LoVo (cell line): ENCODE measurements around the gene DPP6.

Experiments used
- DNase-seq: peaks from one replicate; pipeline ENCODE4 v3.0.0-alpha.2; 2016; ENCODE audit warnings: low spot score

The DPP6 gene

GRCh38 chr7:154832557-154833138 lies 780.5 kb downstream of the DPP6 start:
- DNase-seq: no peak

- no peak for DNase-seq
Measured at GRCh38 chr7:154836021-154836448, 783.8 kb downstream of the DPP6 start.

GRCh38 chr7:154837087-154837486 lies 784.9 kb downstream of the DPP6 start:
- no peak for DNase-seq

- DNase-seq: no peak
Measured at GRCh38 chr7:154837622-154838021, 785.4 kb downstream of the DPP6 start.

GRCh38 chr7:154840086-154840485 lies 787.9 kb downstream of the DPP6 start:
- no peak for DNase-seq

GRCh38 chr7:154841731-154842331 lies 789.6 kb downstream of the DPP6 start:
- DNase-seq: no peak

- DNase-seq: no peak
Measured at GRCh38 chr7:154842591-154842990, 790.4 kb downstream of the DPP6 start.

GRCh38 chr7:154843670-154844237 lies 791.6 kb downstream of the DPP6 start:
- DNase-seq: no peak

- DNase-seq: no peak
Measured at GRCh38 chr7:154844499-154844898, 792.3 kb downstream of the DPP6 start.

GRCh38 chr7:154844955-154845354 lies 792.8 kb downstream of the DPP6 start:
- DNase-seq: no peak

- no peak for DNase-seq
Measured at GRCh38 chr7:154848464-154848863, 796.3 kb downstream of the DPP6 start.

- no peak for DNase-seq
Measured at GRCh38 chr7:154852205-154852604, 800.0 kb downstream of the DPP6 start.

- no peak for DNase-seq
Measured at GRCh38 chr7:154853063-154853726, 801.0 kb downstream of the DPP6 start.

GRCh38 chr7:154853727-154854095 lies 801.5 kb downstream of the DPP6 start:
- DNase-seq: no peak

GRCh38 chr7:154854836-154855235 lies 802.6 kb downstream of the DPP6 start:
- no peak for DNase-seq

GRCh38 chr7:154855366-154855765 lies 803.2 kb downstream of the DPP6 start:
- DNase-seq: no peak

GRCh38 chr7:154856733-154857132 lies 804.5 kb downstream of the DPP6 start:
- no peak for DNase-seq

- DNase-seq: no peak
Measured at GRCh38 chr7:154857240-154857639, 805.0 kb downstream of the DPP6 start.

GRCh38 chr7:154857728-154858681 lies 805.8 kb downstream of the DPP6 start:
- DNase-seq: no peak

GRCh38 chr7:154858836-154859537 lies 806.8 kb downstream of the DPP6 start:
- no peak for DNase-seq
